Psoas muscle (tissue), 8 donors: Measurements from ENCODE around the gene SELENOO. TPM values are rescaled to one million over a fixed set of nuclear protein-coding genes. Genes with fewer than 3 reads are reported as not detected.
A peak's percentile ranks its signal among the peaks of the same experiment; 100 is the strongest.

Experiments used
- ATAC-seq, 4 donors: fragments of 200-7000 bp; cut with Tn5 transposase; one replicate each; pipeline ENCODE4 v1.9.1; 2020; ENCODE audit warnings: moderate library complexity in 3 of 4, mild to moderate bottlenecking in 2 of 4
- DNase-seq, 2 donors: peaks; one replicate each; pipeline ENCODE4 v3.0.0-alpha.2; 2020
- H3K27ac ChIP-seq: fragments of 200-600 bp; one replicate; pipeline ENCODE4 v1.8.0; 2022
- H3K27me3 ChIP-seq, 3 donors: fragments of 200-600 bp in 1 of 3; one replicate each; pipeline versions ENCODE4 v1.6.1 to v1.8.0; 2013 to 2022; ENCODE audit warnings: low read length in 2 of 3, mild to moderate bottlenecking in 2 of 3, moderate library complexity in 1 of 3; ENCODE audit not compliant: insufficient read depth in 3 of 3
- H3K36me3 ChIP-seq, 2 donors: fragments of 200-600 bp in 1 of 2; one replicate each; pipeline versions ENCODE4 v1.6.1 to v1.8.0; 2013 to 2022; ENCODE audit warnings: low read depth in 1 of 2, mild to moderate bottlenecking in 1 of 2, moderate library complexity in 1 of 2; ENCODE audit not compliant: insufficient read depth in 1 of 2
- H3K4me1 ChIP-seq: fragments of 200-600 bp; one replicate; pipeline ENCODE4 v1.8.0; 2022
- H3K4me3 ChIP-seq: fragments of 200-600 bp; one replicate; pipeline ENCODE4 v1.8.0; 2022; ENCODE audit warnings: mild to moderate bottlenecking
- H3K9me3 ChIP-seq: fragments of 200-600 bp; one replicate; pipeline ENCODE4 v1.8.0; 2022
- WGBS, 3 donors: extraction: QIAGEN DNeasy Blood & Tissue Kit; methylation state at CpG; one replicate each; pipeline versions ENCODE4 v1.1.6 to v1.1.7; 2013; 5-methylcytosine and 5-hydroxymethylcytosine counted together
- intact Hi-C, 2 donors: fragments of 100-400 bp; cut with DNase I; formaldehyde crosslinking; loops; one replicate each; pipeline versions ENCODE4 v1.11.0 to v1.14.2; 2022
- polyA plus RNA-seq, 3 donors: library from polyadenylated mRNA; stranded (reverse); fragments of 200-250 nt; gene quantifications; one replicate each; pipeline ENCODE4 v1.2.3, GENCODE V29; 2013
- total RNA-seq, 4 donors: library from RNA; stranded (reverse); fragmentation: NEBNext Ultra II Directional in 2 of 4; extraction: Animal tissue kit (Norgen Biotek cat#: 25700) in 2 of 4; gene quantifications; one replicate each; pipeline versions ENCODE4 v1.2.1 to v1.2.4, GENCODE V29; 2021 to 2023
- TF ChIP-seq, protein P1 (sequence below): fragments of 200-600 bp; IDR thresholded peaks from one replicate; pipeline ENCODE4 v1.8.0; 2022; ENCODE audit warnings: antibody characterized with exemption
- donor health status: healthy with polysubstance abuse.
- donor health status: DM: no; HTN: no; CAD: no; lungs with moderate emphysema.
- donor health status: Bipolar disorder and iron deficiency.
- donor health status: healthy.
- donor health status: DM: yes; HTN: yes; CAD: no.
- donor health status: DM: no; HTN: no; CAD: no.
- donor health status: DM: no; HTN: no; CAD: no.
- donor health status: DM: yes; HTN: yes; CAD: no.

SELENOO gene
- total and polyA plus RNA-seq, 7 donors = 10.0 to 26.6 (median 20.0) TPM

- H3K4me3 ChIP-seq = peak overlapping the region; percentile 50
- no peaks in the 10 kb centered on the region for H3K27me3 ChIP-seq
- intact Hi-C loops = loop anchor here in 1 of 2 donors (10.0 kb wide), 1 partner anchor 265 kb away; no protein-coding TSS in a partner anchor
- DNase-seq (peak; percentile 44 to 67), ATAC-seq (no peak)
- TF ChIP-seq, protein P1, sequence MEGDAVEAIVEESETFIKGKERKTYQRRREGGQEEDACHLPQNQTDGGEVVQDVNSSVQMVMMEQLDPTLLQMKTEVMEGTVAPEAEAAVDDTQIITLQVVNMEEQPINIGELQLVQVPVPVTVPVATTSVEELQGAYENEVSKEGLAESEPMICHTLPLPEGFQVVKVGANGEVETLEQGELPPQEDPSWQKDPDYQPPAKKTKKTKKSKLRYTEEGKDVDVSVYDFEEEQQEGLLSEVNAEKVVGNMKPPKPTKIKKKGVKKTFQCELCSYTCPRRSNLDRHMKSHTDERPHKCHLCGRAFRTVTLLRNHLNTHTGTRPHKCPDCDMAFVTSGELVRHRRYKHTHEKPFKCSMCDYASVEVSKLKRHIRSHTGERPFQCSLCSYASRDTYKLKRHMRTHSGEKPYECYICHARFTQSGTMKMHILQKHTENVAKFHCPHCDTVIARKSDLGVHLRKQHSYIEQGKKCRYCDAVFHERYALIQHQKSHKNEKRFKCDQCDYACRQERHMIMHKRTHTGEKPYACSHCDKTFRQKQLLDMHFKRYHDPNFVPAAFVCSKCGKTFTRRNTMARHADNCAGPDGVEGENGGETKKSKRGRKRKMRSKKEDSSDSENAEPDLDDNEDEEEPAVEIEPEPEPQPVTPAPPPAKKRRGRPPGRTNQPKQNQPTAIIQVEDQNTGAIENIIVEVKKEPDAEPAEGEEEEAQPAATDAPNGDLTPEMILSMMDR = no peak
- peak overlapping the region; percentile 54 for H3K27ac ChIP-seq
- H3K9me3 ChIP-seq = no peaks in the 10 kb centered on the region
- peaks cover 21% of the 10 kb centered on the region for H3K4me1 ChIP-seq
- 68 to 72% (median 71%) methylated on average over 19 to 20 of the region's 20 CpGs for WGBS, 3 donors
- H3K36me3 ChIP-seq = peaks cover 2 to 10% of the 10 kb centered on the region in 2 donors
Measured at GRCh38 chr22:50189184-50189848, 11.5 kb upstream of the SELENOO start.

DNA sequence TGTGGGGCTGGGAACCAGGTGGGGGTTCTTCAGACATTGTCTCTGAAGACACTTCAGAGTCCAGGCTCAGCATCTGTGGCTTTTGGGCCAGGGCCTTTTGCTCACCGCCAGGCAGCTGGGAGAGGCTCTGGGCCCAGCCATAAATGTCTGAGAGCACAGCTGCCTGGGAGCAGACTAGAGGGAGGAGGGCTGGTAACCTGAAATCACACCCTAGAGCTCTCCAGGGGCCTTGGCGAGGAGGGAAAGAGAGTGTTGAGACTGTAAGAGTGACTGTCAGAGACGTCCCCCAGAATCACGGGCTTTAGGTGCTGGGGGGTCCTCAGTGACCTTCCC, 11.0 kb upstream of the SELENOO start:
- DNase-seq (no peak), ATAC-seq (peak in 2 of 4 donors; percentile 2 to 3)
- peaks cover 19% of the 10 kb centered on the region for H3K4me1 ChIP-seq
- no peaks in the 10 kb centered on the region for H3K27me3 ChIP-seq
- peak overlapping the region; percentile 50 for H3K4me3 ChIP-seq
- peak overlapping the region; percentile 54 for H3K27ac ChIP-seq
- TF ChIP-seq, protein P1 = no peak
- H3K36me3 ChIP-seq = peaks cover 2 to 15% of the 10 kb centered on the region in 2 donors
- WGBS, 3 donors = 17 to 34% (median 18%) methylated on average over 4 of the region's 4 CpGs
- H3K9me3 ChIP-seq = no peaks in the 10 kb centered on the region
- intact Hi-C loops = loop anchor here in 1 of 2 donors (10.0 kb wide), 1 partner anchor 265 kb away; no protein-coding TSS in a partner anchor

DNA sequence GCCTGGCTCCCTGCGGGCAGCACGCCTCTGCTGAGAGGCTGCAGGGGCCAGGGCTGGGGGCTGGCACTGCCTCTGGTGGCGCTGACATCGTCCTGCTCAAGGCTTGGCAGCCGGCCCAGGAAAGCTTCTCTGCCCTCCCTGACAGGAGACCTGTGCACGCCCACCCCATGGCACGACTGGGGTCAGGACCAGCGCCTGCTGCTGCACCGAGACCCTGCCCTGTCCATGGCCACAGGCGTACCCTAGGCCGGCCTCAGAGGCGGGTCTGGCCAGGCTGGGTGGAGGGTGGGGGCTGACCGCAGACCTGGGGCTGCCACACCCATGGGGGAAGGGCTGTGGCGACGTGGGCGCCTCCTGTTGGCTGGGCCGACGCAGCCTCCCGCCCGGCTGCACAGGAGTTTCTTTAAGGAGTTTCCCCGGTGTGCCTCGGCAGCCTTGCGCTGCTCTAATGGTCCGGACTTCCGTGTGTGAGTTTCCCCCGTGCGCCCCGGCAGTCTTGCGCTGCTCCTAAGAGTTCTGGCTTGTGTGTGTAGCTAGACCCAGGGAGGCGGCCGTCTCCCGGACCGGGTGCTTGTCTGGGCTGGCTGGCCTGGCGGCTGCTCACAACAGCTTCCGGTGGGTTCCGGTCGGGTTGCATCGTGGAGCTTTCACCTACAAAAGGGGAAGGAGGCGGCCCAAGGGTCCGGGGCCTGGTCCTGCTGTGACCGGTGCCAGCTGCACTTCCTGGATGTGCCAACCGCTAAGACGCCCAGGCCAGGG, 10.4 kb upstream of the SELENOO start:
- peaks cover 2 to 20% of the 10 kb centered on the region in 2 donors for H3K36me3 ChIP-seq
- 29 to 36% (median 33%) methylated on average over 38 to 43 of the region's 43 CpGs for WGBS, 3 donors
- no peaks in the 10 kb centered on the region for H3K27me3 ChIP-seq
- TF ChIP-seq, protein P1 = no peak
- intact Hi-C loops = no loop called here
- no peaks in the 10 kb centered on the region for H3K9me3 ChIP-seq
- ATAC-seq = peak; percentile 27 to 62 (median 42)
- DNase-seq = peak; percentile 80 to 86
- peak overlapping the region; percentile 50 for H3K4me3 ChIP-seq
- H3K4me1 ChIP-seq = peaks cover 19% of the 10 kb centered on the region
- H3K27ac ChIP-seq = peak overlapping the region; percentile 54

DNA sequence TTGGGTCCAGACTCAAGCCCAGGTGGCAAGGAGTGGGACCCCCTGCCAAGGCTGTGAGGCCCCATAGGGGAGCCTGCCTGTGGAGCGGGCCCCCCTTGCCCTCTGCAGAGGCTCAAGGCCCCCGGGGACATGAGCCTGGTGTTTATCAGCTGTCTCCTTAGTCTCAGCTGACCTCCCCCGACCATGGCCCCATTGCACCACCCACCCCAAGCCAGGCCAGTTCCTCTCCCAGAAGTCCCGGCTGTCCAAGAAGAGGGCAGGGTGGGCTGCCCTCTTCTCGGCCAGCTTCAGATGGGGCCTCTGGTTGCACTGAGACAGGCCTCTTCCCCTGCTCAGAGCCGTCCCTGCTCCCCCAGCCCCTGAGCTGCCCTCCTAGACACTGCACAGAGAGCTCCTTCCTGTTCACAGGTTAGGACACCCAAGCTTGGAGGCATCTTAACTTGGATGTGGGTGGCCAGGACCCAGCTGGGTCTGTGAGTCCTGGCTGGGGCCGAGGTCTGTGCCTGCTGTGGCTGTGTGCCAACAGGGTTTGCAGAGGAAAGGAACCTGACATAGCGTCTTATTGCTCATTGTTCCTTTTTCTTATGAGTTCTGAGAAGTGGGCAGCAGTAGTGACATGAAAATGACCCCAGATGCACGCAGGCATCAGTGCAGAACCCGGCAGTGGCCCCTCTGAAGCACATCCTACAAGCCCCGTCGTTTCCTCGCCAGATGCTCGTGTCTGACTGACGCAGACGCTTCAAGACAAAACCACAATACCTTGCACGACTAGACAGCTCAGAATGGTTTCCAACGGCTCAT, 9.7 kb upstream of the SELENOO start:
- Histone ChIP-seq H3K36me3 (peaks cover 2 to 28% of the 10 kb centered on the region in 2 donors), H3K9me3 (no peaks in the 10 kb centered on the region), H3K27ac (peak overlapping the region; percentile 54), H3K4me3 (peak overlapping the region; percentile 50), H3K27me3 (no peaks in the 10 kb centered on the region), H3K4me1 (peaks cover 19% of the 10 kb centered on the region)
- peak in 1 of 2 donors; percentile 41 for DNase-seq
- TF ChIP-seq, protein P1 = no peak
- peak in 1 of 4 donors; percentile 4 for ATAC-seq
- intact Hi-C loops = no loop called here
- 69 to 75% (median 75%) methylated on average over 18 of the region's 18 CpGs for WGBS, 3 donors
